Stomach (tissue), 9 donors: ENCODE results near the gene ACP1. TPM values are rescaled to one million over a fixed set of nuclear protein-coding genes. Genes with fewer than 3 reads are reported as not detected.
A peak's percentile ranks its signal among the peaks of the same experiment; 100 is the strongest.

Experiments
- DNase-seq, 2 donors: peaks; one replicate each; pipeline versions ENCODE4 v3.0.0 to v3.0.0-alpha.2; 2013 to 2019
- H3K27ac ChIP-seq, 5 donors: fragments of 200-600 bp in 4 of 5; sonication (generic) in 4 of 5; one replicate each; pipeline ENCODE4 v1.5.1; 2013 to 2019; ENCODE audit warnings: mild to moderate bottlenecking in 1 of 5, moderate library complexity in 1 of 5
- H3K27me3 ChIP-seq, 3 donors: fragments of 200-600 bp; sonication (generic); one replicate each; pipeline ENCODE4 v1.5.1; 2017 to 2019; ENCODE audit warnings: mixed run types in 1 of 3
- H3K36me3 ChIP-seq, 4 donors: fragments of 200-600 bp; sonication (generic); 1 replicate in 3 of 4; 2 replicates in 1 of 4; pipeline ENCODE4 v1.5.1; 2016 to 2019
- H3K4me1 ChIP-seq, 4 donors: fragments of 200-600 bp; sonication (generic); one replicate each; pipeline ENCODE4 v1.5.1; 2016 to 2019
- H3K4me3 ChIP-seq, 4 donors: fragments of 200-600 bp; sonication (generic) in 3 of 4; one replicate each; pipeline ENCODE4 v1.5.1; 2016 to 2019; ENCODE audit warnings: mild to moderate bottlenecking in 1 of 4
- H3K9me3 ChIP-seq, 4 donors: fragments of 200-600 bp; sonication (generic); one replicate each; pipeline ENCODE4 v1.5.1; 2016 to 2019
- CTCF ChIP-seq, 7 experiments: fragments of 450-650 bp in 4 of 7; fragments of 200-600 bp in 3 of 7; sonication (generic) in 3 of 7; IDR thresholded peaks; one replicate each; pipeline ENCODE4 v1.5.1; 2016 to 2019; ENCODE audit warnings: antibody characterized with exemption in 7 of 7, control low read depth in 2 of 7, mild to moderate bottlenecking in 1 of 7
- EP300 ChIP-seq: sonication (generic); formaldehyde crosslinking; IDR thresholded peaks from one replicate; pipeline ENCODE4 v1.6.1; 2017; ENCODE audit warnings: antibody characterized with exemption
- POLR2A ChIP-seq, 4 donors: fragments of 450-650 bp; IDR thresholded peaks; one replicate each; pipeline ENCODE4 v1.6.1; 2016; ENCODE audit warnings: antibody characterized with exemption in 4 of 4, control low read depth in 2 of 4, mild to moderate bottlenecking in 1 of 4, moderate library complexity in 1 of 4
- POLR2AphosphoS5 ChIP-seq, 3 donors: sonication (generic); formaldehyde crosslinking; IDR thresholded peaks; one replicate each; pipeline ENCODE4 v1.6.1; 2016; ENCODE audit warnings: antibody characterized with exemption in 3 of 3
- WGBS, 5 donors: extraction: QIAGEN DNeasy Blood & Tissue Kit in 3 of 5; methylation state at CpG; one replicate each; pipeline versions ENCODE4 v1.1.5 to v1.1.7; 2013 to 2018; 5-methylcytosine and 5-hydroxymethylcytosine counted together
- intact Hi-C: fragments of 100-400 bp; cut with DNase I; formaldehyde crosslinking; loops from one replicate; pipeline ENCODE4 v1.15.1; 2023; ENCODE audit warnings: low total_unique reads
- polyA plus RNA-seq, 3 donors: library from polyadenylated mRNA; stranded (reverse); fragments of 200-250 nt; gene quantifications; one replicate each; pipeline ENCODE4 v1.2.3, GENCODE V29; 2013
- total RNA-seq, 5 donors: library from RNA; depleted of rRNA; stranded (reverse); fragments of >200 nt; gene quantifications; one replicate each; pipeline versions ENCODE4 v1.1.0 to v1.2.3, GENCODE V29; 2014 to 2016
- donor health status: healthy with polysubstance abuse.
- donor health status: Bipolar disorder and iron deficiency.
- donor health status: healthy.

ACP1 gene
- total and polyA plus RNA-seq, 8 donors: 21.1 to 183 (median 87.5) TPM

GRCh38 chr2:278927-279320 is 14.2 kb downstream of the ACP1 start:
- intact Hi-C loops: no loop called here
- H3K27me3 ChIP-seq: no peaks in the 10 kb centered on the region
- WGBS, 5 donors: 85 to 94% (median 91%) methylated on average over 4 of the region's 4 CpGs
- no peak overlapping the region for H3K27ac ChIP-seq
- DNase-seq: no peak
- peaks cover 0 to 25% (median 15%) of the 10 kb centered on the region in 4 donors for H3K4me1 ChIP-seq
- no peak overlapping the region for H3K4me3 ChIP-seq
- no peak for TF ChIP-seq POLR2AphosphoS5 (IDR thresholded peaks at IDR 0.05)
- no peak for TF ChIP-seq CTCF (IDR thresholded peaks at IDR 0.05)
- TF ChIP-seq POLR2A (IDR thresholded peaks at IDR 0.05): no peak
- no peak for TF ChIP-seq EP300
- peaks cover 21 to 90% (median 81%) of the 10 kb centered on the region in 4 donors for H3K36me3 ChIP-seq
- H3K9me3 ChIP-seq: no peaks in the 10 kb centered on the region

GRCh38 chr2:279366-279765 is 14.6 kb downstream of the ACP1 start:
- intact Hi-C loops: no loop called here
- 65 to 80% (median 67%) methylated on average over 4 of the region's 4 CpGs for WGBS, 5 donors
- Histone ChIP-seq H3K27me3 (no peaks in the 10 kb centered on the region), H3K36me3 (peaks cover 21 to 88% (median 79%) of the 10 kb centered on the region in 4 donors), H3K9me3 (no peaks in the 10 kb centered on the region), H3K4me3 (no peak overlapping the region), H3K4me1 (peaks cover 0 to 25% (median 15%) of the 10 kb centered on the region in 4 donors), H3K27ac (peak overlapping the region in 2 of 5 donors; percentile 26 to 56)
- DNase-seq: no peak
- TF ChIP-seq POLR2AphosphoS5 (IDR thresholded peaks at IDR 0.05) (no peak), POLR2A (IDR thresholded peaks at IDR 0.05) (no peak), CTCF (IDR thresholded peaks at IDR 0.05) (no peak), EP300 (no peak)

GRCh38 chr2:279956-280649 is 15.4 kb downstream of the ACP1 start:
- peak overlapping the region in 4 of 5 donors; percentile 26 to 56 (median 42) for H3K27ac ChIP-seq
- intact Hi-C loops: no loop called here
- no peaks in the 10 kb centered on the region for H3K9me3 ChIP-seq
- peaks cover 21 to 81% (median 77%) of the 10 kb centered on the region in 4 donors for H3K36me3 ChIP-seq
- TF ChIP-seq CTCF (IDR thresholded peaks at IDR 0.05) (no peak), EP300 (no peak), POLR2AphosphoS5 (IDR thresholded peaks at IDR 0.05) (no peak), POLR2A (IDR thresholded peaks at IDR 0.05) (no peak)
- H3K4me1 ChIP-seq: peaks cover 4 to 29% (median 17%) of the 10 kb centered on the region in 4 donors
- WGBS, 5 donors: 38 to 64% (median 60%) methylated on average over 4 of the region's 4 CpGs
- no peak for DNase-seq
- H3K4me3 ChIP-seq: no peak overlapping the region
- H3K27me3 ChIP-seq: no peaks in the 10 kb centered on the region

- Histone ChIP-seq H3K36me3 (peaks cover 21 to 75% (median 72%) of the 10 kb centered on the region in 4 donors), H3K4me1 (peaks cover 5 to 35% (median 20%) of the 10 kb centered on the region in 4 donors), H3K4me3 (no peak overlapping the region), H3K27ac (peak overlapping the region; percentile 17 to 71 (median 56)), H3K27me3 (peaks cover 0 to under 1% (median 0%) of the 10 kb centered on the region in 3 donors), H3K9me3 (no peaks in the 10 kb centered on the region)
- intact Hi-C loops: no loop called here
- TF ChIP-seq POLR2AphosphoS5 (IDR thresholded peaks at IDR 0.05) (peak in 1 of 3 donors; percentile 3), EP300 (no peak)
- WGBS, 5 donors: 34 to 64% (median 38%) methylated on average over 7 of the region's 7 CpGs
- no peak for DNase-seq
These were observed 15.9 kb downstream of the ACP1 start for GRCh38 chr2:280650-281110.

GRCh38 chr2:281381-281780 is 16.6 kb downstream of the ACP1 start:
- Histone ChIP-seq H3K4me1 (peaks cover 5 to 37% (median 22%) of the 10 kb centered on the region in 4 donors), H3K36me3 (peaks cover 21 to 68% (median 65%) of the 10 kb centered on the region in 4 donors), H3K9me3 (no peaks in the 10 kb centered on the region), H3K27ac (peak overlapping the region; percentile 12 to 71 (median 38)), H3K27me3 (peaks cover 0 to 7% (median 0%) of the 10 kb centered on the region in 3 donors), H3K4me3 (no peak overlapping the region)
- intact Hi-C loops: no loop called here
- WGBS, 5 donors: 93 to 96% (median 94%) methylated on average over 8 to 9 of the region's 9 CpGs
- DNase-seq: no peak
- TF ChIP-seq CTCF (IDR thresholded peaks at IDR 0.05): no peak
- no peak for TF ChIP-seq EP300
- no peak for TF ChIP-seq POLR2AphosphoS5 (IDR thresholded peaks at IDR 0.05)
- TF ChIP-seq POLR2A (IDR thresholded peaks at IDR 0.05): no peak
